Endothelial cell of umbilical vein (primary cell): Measurements from ENCODE around the gene PLXNC1. TPM values are rescaled to one million over a fixed set of nuclear protein-coding genes. Genes with fewer than 3 reads are reported as not detected.

ENCODE experiments used
- BruUV-seq: library from RNA; stranded (reverse); fragments of 400-500 nt; replicated peaks from 2 replicates; lab custom pipeline; 2021; lab: Mats Ljungman, UMichigan
- CTCF ChIA-PET: fragments of 300-600, 350-600 bp; sonication (Branson Sonifier 250); formaldehyde crosslinking; loops from one replicate; lab custom pipeline; 2021; ENCODE audit warnings: antibody characterized with exemption, inconsistent platforms; lab: Charles Lee
- POLR2A ChIA-PET: fragments of 300-600, 350-600 bp; sonication (Branson Sonifier 250); formaldehyde crosslinking; loops from one replicate; lab custom pipeline; 2021; ENCODE audit warnings: antibody characterized with exemption, inconsistent platforms; lab: Charles Lee
- DNase-seq: peaks from one replicate; pipeline ENCODE4 v3.0.0-alpha.2; 2011; ENCODE audit warnings: low read depth, low spot score
- FAIRE-seq: peaks from 2 replicates; lab custom pipeline; 2011; peaks lifted over from hg19 to GRCh38; lab: Jason Lieb, UNC
- H2AFZ ChIP-seq: 2 replicates; pipeline ENCODE4 v1.6.0; 2012; ENCODE audit warnings: low read depth, low read length, control low read depth, inconsistent platforms
- H3K27ac ChIP-seq: 2 replicates; pipeline ENCODE4 v1.5.1; 2011; ENCODE audit warnings: low read depth, mild to moderate bottlenecking, control low read depth, low read length, moderate library complexity; ENCODE audit not compliant: insufficient read depth
- H3K27me3 ChIP-seq, 2 experiments: 2 replicates each; pipeline versions ENCODE4 v1.6.0 to v1.6.1; 2011; ENCODE audit warnings: low read length in 2 of 2, mixed read lengths in 1 of 2; ENCODE audit not compliant: control insufficient read depth in 2 of 2, insufficient read depth in 2 of 2
- H3K36me3 ChIP-seq, 2 experiments: 2 replicates in 1 of 2; 3 replicates in 1 of 2; pipeline ENCODE4 v1.5.1; 2011; ENCODE audit warnings: low read length in 2 of 2, mild to moderate bottlenecking in 1 of 2, moderate library complexity in 1 of 2; ENCODE audit not compliant: control insufficient read depth in 2 of 2, insufficient read depth in 2 of 2; ENCODE audit errors: extremely low read depth in 1 of 2
- H3K4me1 ChIP-seq: 3 replicates; pipeline ENCODE4 v1.5.1; 2011; ENCODE audit warnings: mild to moderate bottlenecking, low read length; ENCODE audit not compliant: control insufficient read depth, insufficient read depth; ENCODE audit errors: extremely low read depth
- H3K4me2 ChIP-seq: 2 replicates; pipeline ENCODE4 v1.6.1; 2011; ENCODE audit warnings: low read length, control low read depth, mixed read lengths; ENCODE audit not compliant: insufficient read depth
- H3K4me3 ChIP-seq, 3 experiments: fragments of 200-600 bp in 1 of 3; sonication (generic), shearing (Covaris generic) in 1 of 3; replicated peaks in 1 of 3; 2 replicates each; pipeline ENCODE4 v1.5.1; 2011 to 2016; ENCODE audit warnings: control low read depth in 3 of 3, low read length in 3 of 3, mild to moderate bottlenecking in 2 of 3, inconsistent platforms in 1 of 3, low read depth in 1 of 3, moderate library complexity in 1 of 3; ENCODE audit not compliant: insufficient read depth in 1 of 3
- H3K79me2 ChIP-seq: 2 replicates; pipeline ENCODE4 v1.6.0; 2012; ENCODE audit warnings: low read length, inconsistent platforms; ENCODE audit not compliant: control insufficient read depth, insufficient read depth
- H3K9ac ChIP-seq: replicated peaks from 2 replicates; pipeline ENCODE3; 2011; ENCODE audit warnings: low read length, control low read depth; ENCODE audit not compliant: insufficient read depth; ENCODE audit errors: extremely low read depth
- H3K9me1 ChIP-seq: replicated peaks from 3 replicates; pipeline ENCODE4 v1.6.0; 2011; ENCODE audit warnings: mild to moderate bottlenecking, low read length; ENCODE audit not compliant: control insufficient read depth, insufficient read depth; ENCODE audit errors: extremely low read depth
- H3K9me3 ChIP-seq: replicated peaks from 2 replicates; pipeline ENCODE4 v1.5.1; 2012; ENCODE audit warnings: low read length, inconsistent platforms; ENCODE audit not compliant: control insufficient read depth, insufficient read depth
- H4K20me1 ChIP-seq: replicated peaks from 2 replicates; pipeline ENCODE3; 2011; ENCODE audit warnings: mild to moderate bottlenecking, low read length; ENCODE audit not compliant: control insufficient read depth, insufficient read depth; ENCODE audit errors: extremely low read depth
- EZH2 ChIP-seq: IDR thresholded peaks from 2 replicates; pipeline ENCODE4 v1.6.1; 2012; ENCODE audit warnings: borderline replicate concordance, low read depth, mild to moderate bottlenecking, moderate library complexity, low read length, inconsistent platforms; ENCODE audit not compliant: severe bottlenecking
- FOS ChIP-seq: IDR thresholded peaks from 2 replicates; pipeline ENCODE4 v1.6.1; 2011; ENCODE audit warnings: mild to moderate bottlenecking, low read length, moderate library complexity, borderline replicate concordance; ENCODE audit not compliant: insufficient read depth
- GATA2 ChIP-seq: IDR thresholded peaks from 2 replicates; pipeline ENCODE4 v1.7.0; 2011; ENCODE audit warnings: low read depth, mild to moderate bottlenecking, moderate library complexity, mixed read lengths, low read length; ENCODE audit not compliant: insufficient read length, insufficient read depth
- JUN ChIP-seq: IDR thresholded peaks from 2 replicates; pipeline ENCODE4 v1.6.1; 2011; ENCODE audit warnings: borderline replicate concordance, low read depth; ENCODE audit not compliant: insufficient read length, insufficient read depth
- MYC ChIP-seq: IDR thresholded peaks from one replicate; pipeline ENCODE4 v1.6.1; 2011; ENCODE audit warnings: mild to moderate bottlenecking, low read depth, low read length
- POLR2A ChIP-seq: IDR thresholded peaks from 2 replicates; pipeline ENCODE4 v1.6.1; 2012; ENCODE audit warnings: low read depth, mild to moderate bottlenecking, control low read depth, low read length
- POLR2AphosphoS5 ChIP-seq: IDR thresholded peaks from 2 replicates; pipeline ENCODE4 v1.6.1; 2012; ENCODE audit warnings: low read depth, mild to moderate bottlenecking, control low read depth, low read length, moderate library complexity; ENCODE audit not compliant: insufficient read depth
- dilution Hi-C: fragments of 300-500 bp; cut with MboI; formaldehyde crosslinking; loops from one replicate; pipeline ENCODE4 v1.15.0; 2019; ENCODE audit warnings: low sequenced_read_pairs; ENCODE audit not compliant: extremely low pct_ligation_motif_present
- intact Hi-C: fragments of 100-400 bp; cut with micrococcal nuclease; formaldehyde crosslinking; loops from one replicate; pipeline ENCODE4 v1.10.0; 2022
- polyA plus RNA-seq, 4 experiments: library from polyadenylated mRNA; depleted of rRNA in 3 of 4; stranded (reverse) in 3 of 4; unstranded in 1 of 4; fragments of >200 nt; gene quantifications; 2 replicates each; pipeline versions ENCODE4 v1.2.1 to v1.2.3, GENCODE V29; 2011 to 2012; ENCODE audit warnings: missing spikeins in 1 of 4
- total RNA-seq: library from RNA; stranded (reverse); gene quantifications from 2 replicates; pipeline ENCODE4 v1.2.3, GENCODE V29; 2021
- TF ChIP-seq, protein P1 (sequence below): IDR thresholded peaks from 2 replicates; pipeline ENCODE4 v1.6.1; 2011; ENCODE audit not compliant: insufficient read depth, insufficient read length
- TF ChIP-seq, protein P2 (sequence below), 2 donors: IDR thresholded peaks; 1 replicate in 1 of 2; 2 replicates in 1 of 2; pipeline ENCODE4 v1.5.1; 2011; ENCODE audit warnings: low read length in 2 of 2, mild to moderate bottlenecking in 2 of 2, moderate library complexity in 2 of 2, control low read depth in 1 of 2, inconsistent platforms in 1 of 2, low read depth in 1 of 2; ENCODE audit not compliant: insufficient read depth in 1 of 2; ENCODE audit errors: extremely low read depth in 1 of 2

PLXNC1 gene
- total and polyA plus RNA-seq, 2 donors (not counting 3 experiments of a cell fraction or from before 2014, with no cell fraction given), result 0.04 TPM; not detected in 1

DNA sequence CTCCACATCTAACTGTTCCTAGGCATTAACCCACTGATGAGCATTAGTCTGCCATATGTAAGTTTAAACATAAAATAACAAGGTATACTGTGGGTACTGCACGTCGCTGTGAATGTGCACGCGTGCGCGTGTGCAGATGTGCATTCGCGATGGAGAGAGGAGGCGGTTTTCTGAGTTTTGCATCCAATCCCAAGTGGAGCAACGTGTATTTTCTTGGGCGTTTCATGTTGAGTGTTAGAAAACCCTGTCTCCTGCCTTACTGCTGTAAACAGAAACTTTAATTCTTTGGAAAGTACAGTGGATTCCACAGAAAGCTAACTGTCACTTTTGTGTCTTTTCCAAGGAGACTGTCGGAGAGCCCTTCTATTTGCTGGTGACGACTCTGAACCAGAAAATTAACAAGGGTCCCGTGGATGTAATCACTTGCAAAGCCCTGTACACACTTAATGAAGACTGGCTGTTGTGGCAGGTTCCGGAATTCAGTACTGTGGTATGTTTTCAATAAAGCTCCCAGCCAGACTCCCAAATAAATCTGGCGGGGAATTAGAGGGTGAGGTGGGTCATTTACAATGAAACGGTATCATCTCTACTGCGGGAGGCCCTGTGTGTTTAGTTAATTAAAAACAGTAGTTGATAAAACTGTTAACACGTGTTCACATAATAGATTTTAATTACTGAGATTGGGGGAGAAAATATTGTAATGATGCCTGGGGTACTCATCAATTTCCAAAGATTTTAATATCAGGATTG is 116.5 kb downstream of the PLXNC1 start:
- Histone ChIP-seq H3K4me1 (no peaks in the 10 kb centered on the region), H3K9me1 (no peaks in the 10 kb centered on the region), H2AFZ (no peak overlapping the region), H3K79me2 (no peaks in the 10 kb centered on the region), H3K4me3 (no peak overlapping the region), H3K9ac (no peak overlapping the region), H4K20me1 (no peaks in the 10 kb centered on the region), H3K36me3 (no peaks in the 10 kb centered on the region), H3K9me3 (no peaks in the 10 kb centered on the region), H3K27me3 (peaks cover 6 to 13% of the 10 kb centered on the region in 2 experiments), H3K4me2 (no peak overlapping the region), H3K27ac (no peak overlapping the region)
- POLR2A ChIA-PET, result no interaction called here
- CTCF ChIA-PET, result no interaction called here
- FAIRE-seq (no peak), DNase-seq (no peak)
- intact Hi-C loops, result no loop called here
- no peak for TF ChIP-seq POLR2A
- TF ChIP-seq, protein P1, sequence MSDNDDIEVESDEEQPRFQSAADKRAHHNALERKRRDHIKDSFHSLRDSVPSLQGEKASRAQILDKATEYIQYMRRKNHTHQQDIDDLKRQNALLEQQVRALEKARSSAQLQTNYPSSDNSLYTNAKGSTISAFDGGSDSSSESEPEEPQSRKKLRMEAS, result no peak
- TF ChIP-seq EZH2, result no peak
- TF ChIP-seq GATA2, result no peak
- TF ChIP-seq JUN, result no peak
- no peak for TF ChIP-seq MYC
- TF ChIP-seq POLR2AphosphoS5, result no peak
- no peak for TF ChIP-seq FOS
- TF ChIP-seq, protein P2, sequence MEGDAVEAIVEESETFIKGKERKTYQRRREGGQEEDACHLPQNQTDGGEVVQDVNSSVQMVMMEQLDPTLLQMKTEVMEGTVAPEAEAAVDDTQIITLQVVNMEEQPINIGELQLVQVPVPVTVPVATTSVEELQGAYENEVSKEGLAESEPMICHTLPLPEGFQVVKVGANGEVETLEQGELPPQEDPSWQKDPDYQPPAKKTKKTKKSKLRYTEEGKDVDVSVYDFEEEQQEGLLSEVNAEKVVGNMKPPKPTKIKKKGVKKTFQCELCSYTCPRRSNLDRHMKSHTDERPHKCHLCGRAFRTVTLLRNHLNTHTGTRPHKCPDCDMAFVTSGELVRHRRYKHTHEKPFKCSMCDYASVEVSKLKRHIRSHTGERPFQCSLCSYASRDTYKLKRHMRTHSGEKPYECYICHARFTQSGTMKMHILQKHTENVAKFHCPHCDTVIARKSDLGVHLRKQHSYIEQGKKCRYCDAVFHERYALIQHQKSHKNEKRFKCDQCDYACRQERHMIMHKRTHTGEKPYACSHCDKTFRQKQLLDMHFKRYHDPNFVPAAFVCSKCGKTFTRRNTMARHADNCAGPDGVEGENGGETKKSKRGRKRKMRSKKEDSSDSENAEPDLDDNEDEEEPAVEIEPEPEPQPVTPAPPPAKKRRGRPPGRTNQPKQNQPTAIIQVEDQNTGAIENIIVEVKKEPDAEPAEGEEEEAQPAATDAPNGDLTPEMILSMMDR (IDR thresholded peaks at IDR 0.05; ENCODE audit: extremely low read depth in 1 of 2, insufficient read depth in 1 of 2, low read depth in 1 of 2, low read length in 2 of 2), result no peak
- BruUV-seq, result no TSS peak
- dilution Hi-C loops, result no loop called here
